SKM-1 treated with dmso at 0.1 percent for 144 hours (cell line): Measurements from ENCODE around the gene NSD1.
A peak's percentile ranks its signal among the peaks of the same experiment; 100 is the strongest.
"Not testable (repeated sequence)": the region's sequence is repeated elsewhere in the genome, so short reads cannot be mapped to it uniquely, and the experiment has no call there.

Experiments
- DNase-seq: peaks from one replicate; lab custom pipeline; 2025; ENCODE audit not compliant: unreplicated experiment; lab: John Stamatoyannopoulos, UW

The NSD1 gene

DNA sequence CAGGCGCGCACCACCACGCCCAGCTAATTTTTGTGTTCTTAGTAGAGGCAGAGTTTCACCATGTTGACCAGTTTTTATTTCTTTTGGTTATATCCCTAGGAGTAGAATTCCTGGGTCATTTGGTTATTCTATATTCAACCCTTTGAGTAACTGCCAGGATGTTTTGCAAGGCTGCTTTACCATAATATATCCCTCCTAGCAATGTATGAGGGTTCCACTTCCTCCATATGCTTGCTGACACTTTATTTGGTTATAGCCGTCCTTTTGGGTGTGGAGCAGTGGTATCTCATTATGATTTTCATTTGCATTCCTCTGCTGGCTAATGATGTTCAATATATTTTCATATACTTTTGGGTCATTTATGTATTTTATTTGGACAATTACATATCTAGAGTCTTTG, 88.7 kb downstream of the NSD1 start:
- DNase-seq = peak; percentile 67

DNA sequence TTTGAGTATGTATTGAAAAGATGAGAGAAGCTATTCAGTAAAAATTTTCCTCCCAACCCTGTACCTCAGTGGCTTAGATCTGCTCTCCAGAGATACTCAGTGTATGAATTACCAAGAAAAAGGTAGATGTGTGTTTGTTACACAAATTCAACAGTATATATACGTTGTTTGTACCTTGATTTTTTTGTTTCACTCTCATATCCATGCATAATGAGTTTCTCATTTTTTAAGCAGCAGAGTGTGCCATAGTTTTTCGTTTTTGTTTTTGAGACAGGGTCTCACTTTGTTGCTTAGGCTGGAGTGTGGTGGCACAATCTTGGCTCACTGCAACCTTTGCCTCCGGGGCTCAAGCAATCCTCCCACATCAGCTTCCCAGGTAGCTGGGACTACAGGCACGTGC, 92.2 kb downstream of the NSD1 start:
- DNase-seq = no peak

DNA sequence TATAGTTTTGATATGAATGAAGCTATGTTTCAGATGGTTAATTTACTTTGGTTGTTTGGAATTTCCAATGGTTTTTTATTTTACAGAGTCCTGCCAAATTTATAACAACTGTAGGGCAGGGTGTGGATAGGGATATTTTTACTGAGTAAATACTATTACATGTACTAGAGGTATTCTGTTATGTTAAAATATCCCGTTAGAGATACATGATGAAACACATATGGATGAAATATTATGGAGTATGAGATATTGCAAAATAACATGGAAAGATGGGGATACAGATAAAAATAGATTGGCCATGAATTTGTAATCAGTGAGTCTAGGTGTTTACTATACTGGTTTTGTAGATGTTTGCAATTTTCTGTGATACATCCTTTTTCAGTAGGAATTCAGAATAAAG, 93.3 kb downstream of the NSD1 start:
- no peak for DNase-seq

DNA sequence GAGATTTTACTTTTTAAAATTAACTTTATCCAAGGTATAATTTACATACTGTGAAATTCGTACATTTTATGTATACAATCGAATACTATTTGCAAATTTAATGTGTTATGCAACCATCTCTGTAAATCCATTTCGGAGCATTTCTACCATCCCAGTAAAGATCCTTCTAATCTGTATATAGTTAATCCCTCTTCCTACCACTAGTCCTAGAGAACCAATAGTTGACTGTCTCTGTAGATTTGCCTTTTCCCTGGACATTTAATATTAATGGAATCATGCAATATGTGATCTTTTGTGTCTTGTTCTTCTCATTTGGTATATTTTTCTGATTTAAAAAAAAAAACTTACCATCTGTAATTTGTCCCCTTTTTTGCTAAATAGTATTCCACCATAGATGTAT, 95.2 kb downstream of the NSD1 start:
- DNase-seq = no peak

DNA sequence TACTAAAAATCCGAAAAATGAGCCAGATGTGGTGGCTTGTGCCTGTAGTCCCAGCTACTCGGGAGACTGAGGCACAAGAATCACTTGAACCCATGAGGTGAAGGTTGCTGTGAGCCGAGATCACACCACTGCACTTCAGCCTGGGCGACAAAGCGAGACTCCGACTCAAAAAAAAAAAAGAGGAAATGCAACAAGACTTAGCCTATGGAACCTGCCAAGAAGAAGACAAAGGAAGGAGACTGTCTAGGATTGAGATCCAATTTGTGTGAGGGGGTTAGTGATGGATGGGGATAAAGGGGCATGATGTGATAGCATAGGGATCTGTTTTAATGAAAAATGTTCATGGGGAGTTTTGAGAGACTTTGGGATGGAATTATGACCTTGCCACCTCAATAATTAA, 97.1 kb downstream of the NSD1 start:
- no peak for DNase-seq

DNA sequence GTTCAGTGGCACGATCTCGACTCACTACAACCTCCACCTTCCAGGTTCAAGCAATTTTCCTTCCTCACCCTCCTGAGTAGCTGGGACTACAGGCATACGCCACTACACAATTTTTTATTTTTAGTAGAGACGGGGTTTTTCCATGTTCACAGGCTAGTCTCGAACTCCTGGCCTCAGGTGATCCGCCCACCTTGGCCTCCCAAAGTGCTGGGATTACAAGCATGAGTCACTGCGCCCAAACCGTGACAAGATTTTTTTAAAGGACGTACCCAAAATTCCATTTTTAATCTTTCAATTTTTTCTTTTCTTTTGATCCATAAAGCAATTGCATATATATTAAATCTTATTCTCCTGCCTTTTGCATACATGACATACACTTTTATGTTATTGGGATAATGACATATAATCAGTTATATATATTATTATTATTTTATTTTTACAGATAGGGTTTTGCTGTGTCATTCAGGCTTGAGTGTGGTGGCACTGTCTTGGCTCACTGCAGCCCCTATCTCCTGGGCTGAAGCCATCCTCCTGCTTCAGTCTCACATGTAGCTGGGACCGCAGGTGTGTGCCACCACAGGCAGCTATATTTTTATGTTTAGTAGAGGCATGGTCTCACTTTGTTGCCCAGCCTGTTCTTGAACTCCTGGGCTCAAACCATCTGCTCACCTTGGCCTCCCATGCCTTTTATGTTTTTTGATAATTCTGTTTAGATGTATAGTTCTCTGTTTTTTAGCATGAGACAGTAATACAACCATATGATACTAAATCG, 98.1 kb downstream of the NSD1 start:
- no peak for DNase-seq

DNA sequence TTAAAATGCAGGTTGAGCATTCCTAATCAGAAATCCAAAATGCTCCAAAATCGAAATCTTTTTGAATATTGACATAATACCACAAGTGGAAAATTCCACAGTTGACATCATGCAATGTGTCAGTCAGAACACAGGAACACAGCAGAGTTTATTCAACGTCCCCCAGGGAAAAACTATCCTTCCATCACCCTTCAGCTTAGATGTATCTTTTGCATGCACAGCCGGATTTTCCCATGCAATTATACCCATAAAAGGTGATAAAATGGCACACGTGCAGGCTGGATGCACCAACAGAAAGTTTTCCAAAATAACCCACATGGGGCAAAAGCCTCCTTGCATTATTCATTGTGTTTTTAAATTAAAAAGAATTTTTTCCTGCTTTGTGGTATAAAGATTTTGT, 98.8 kb downstream of the NSD1 start:
- DNase-seq = no peak

DNA sequence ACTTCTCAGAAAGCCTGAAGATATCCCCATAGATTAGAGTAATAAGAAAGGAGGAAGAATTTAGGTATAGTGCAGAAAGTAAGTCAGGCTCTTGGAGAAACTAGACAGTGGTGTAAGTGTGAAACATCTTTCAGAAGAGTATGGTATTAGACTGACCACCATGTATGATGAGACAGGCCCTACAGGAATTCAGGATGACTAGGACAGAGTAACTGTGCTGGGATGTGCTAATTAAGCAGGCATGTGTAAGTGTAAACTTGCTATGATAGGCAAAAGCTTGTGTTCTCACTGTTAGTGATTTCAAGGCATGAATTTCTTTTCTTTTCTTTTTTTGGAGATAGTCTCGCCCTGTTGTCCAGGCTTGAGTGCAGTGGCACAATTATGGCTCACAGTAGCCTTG, 99.2 kb downstream of the NSD1 start:
- no peak for DNase-seq

DNA sequence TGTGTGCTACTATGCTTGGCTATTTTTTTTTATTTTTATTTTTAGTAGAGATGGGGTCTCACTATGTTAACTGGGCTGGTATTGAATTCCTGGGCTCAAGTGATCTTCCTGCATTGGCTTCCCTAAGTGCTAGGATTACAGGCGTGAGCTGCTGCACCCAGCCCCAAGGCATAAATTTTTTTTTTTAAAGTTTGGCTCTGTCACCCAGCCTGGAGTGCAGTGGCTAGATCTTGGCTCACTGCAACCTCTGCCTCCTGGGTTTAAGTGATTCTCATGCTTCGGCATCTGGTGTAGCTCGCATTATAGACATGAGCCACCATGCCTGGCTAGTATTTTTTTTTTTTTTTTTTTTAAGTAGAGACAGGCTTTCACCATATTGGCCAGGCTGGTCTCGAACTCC, 99.6 kb downstream of the NSD1 start:
- no peak for DNase-seq

DNA sequence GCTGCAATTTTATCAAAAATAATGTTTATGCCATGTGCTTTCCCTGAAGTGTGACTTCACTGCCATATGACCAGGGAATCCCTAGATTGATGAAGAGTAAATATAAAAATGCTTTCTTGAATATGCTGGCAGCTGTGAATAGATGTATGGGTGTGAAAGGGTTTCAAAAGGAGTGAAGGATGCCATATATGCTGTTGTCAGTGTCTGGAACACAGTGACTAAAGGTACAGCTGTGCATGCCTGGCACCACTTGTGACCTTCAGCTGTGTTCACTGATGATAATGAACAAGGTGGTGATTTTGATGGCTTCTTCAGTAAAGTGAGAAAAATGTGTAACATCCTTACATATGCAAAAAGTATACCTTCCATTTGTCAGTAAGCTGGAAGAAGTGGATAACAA, 100.2 kb downstream of the NSD1 start:
- no peak for DNase-seq

DNA sequence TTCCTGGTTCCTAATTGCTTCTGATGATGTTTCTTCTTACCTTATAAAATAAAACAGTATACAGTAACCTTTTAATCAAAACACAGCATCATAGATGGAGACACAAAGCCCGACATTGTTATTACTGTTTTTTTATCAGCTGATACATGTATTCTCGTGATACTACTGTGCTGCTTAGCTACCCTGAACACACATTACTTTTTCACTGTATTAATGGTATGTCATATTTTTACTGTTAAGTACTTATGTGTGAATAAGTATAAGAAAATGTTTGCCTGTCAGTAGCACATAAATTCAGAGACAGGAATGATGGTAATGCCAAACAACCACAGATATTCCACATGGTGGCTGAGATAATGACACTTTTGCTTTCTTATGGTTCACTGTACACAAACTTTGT, 101.3 kb downstream of the NSD1 start:
- DNase-seq = no peak

DNA sequence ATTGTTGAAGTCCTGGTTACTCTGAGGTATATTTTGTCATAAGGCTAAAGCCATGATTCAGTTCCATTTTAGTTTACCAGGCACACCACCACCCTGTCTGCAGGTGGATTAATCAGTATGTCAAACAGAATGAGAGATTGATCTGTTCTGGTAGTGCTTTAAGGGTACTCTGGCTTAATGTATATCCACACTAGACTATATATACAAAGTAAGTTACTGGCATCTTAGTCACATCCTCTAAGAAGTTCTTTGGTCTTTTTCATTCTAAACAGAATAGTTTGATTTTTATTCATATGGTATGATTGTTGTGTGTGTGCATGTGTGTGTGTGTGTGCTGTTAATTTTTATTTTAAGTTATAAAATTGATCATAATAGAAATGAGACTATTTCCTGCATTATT, 108.2 kb downstream of the NSD1 start:
- no peak for DNase-seq

DNA sequence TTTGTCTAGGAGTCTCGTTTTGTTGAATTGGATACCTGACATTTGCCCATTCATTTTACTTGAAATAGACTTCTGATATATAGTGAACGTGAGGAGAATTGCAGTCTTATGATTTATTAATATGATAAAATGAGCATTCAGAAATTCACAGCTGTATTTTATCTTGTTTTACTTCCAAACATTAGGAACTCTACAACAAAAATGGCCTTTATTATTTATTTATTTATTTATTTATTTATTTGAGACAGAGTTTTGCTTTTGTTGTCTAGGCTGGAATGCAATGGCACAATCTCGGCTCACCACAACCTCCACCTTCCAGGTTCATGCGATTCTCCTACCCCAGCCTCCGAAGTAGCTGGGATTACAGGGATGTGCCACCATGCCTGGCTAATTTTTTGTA, 108.7 kb downstream of the NSD1 start:
- no peak for DNase-seq

DNA sequence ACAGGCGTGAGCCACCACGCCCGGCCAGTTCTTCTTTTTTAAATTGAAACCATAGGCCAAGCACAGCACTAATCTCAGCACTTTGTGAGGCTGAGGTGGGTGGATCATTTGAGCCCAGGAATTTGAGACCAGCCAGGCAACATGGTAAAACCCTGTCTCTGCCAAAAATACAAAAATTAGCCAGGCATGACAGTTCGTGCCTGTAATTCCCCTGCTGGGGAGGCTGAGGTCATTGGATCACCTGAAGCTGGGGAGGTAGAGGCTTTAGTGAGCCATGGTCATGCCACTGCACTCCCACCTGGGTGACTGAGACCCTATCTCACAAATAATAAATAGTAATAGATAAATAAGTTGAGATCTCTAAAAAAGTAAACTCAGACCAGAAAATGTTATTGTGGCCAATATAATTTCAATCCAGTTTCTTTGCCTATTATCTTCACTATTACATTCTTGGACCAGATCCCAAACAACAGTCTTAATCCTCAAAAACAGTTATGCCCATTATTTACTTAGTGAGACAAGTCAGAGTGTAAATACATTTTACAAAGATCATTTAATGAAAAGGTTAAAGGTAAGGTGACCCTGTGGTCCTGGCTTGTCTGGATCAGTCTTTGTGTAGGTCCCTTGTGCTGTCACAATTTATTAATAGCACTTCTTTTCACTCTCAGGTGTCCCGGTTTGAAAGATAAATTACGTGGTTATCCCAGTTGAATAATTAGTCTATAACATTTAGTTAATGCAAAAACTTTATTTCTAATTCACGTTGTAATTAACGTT, 116.4 kb downstream of the NSD1 start:
- no peak for DNase-seq

DNA sequence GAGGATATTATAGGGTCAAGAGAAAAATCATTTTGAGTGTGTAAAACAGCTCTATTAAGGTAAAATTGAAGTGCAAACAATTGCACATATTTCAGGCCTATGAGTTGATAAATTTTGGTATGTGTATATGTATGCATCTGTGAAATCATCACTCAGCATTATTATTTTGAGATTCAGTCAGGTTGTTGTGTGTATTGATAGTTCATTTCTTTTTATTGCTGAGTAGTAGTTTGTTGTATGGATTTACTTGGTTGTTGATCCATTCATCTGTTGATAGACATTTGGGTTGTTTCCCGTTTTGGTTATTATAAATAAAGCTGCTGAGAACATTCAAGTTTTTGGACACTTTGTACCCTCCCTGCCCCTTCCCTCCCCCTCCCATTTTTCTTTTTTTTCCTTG, 119.7 kb downstream of the NSD1 start:
- no peak for DNase-seq

DNA sequence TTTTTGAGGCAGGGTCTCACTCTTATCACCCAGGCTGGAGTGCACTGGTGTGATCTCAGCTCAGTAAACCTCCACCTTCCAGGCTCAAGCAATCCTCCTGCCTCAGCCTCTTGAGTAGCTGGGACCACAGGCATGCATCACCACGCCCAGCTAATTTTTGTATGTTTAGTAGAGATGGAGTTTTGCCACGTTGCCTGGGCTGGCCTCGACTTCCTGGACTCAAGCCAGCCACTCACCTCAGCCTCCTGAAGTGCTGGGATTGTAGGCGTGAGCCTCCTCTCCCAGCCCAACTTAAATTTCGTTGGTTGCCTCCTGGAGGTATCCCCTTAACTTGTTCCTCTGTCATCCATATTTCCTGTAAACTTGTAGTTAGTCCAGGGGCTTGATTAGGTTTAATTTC, 122.7 kb downstream of the NSD1 start:
- DNase-seq = no peak

DNA sequence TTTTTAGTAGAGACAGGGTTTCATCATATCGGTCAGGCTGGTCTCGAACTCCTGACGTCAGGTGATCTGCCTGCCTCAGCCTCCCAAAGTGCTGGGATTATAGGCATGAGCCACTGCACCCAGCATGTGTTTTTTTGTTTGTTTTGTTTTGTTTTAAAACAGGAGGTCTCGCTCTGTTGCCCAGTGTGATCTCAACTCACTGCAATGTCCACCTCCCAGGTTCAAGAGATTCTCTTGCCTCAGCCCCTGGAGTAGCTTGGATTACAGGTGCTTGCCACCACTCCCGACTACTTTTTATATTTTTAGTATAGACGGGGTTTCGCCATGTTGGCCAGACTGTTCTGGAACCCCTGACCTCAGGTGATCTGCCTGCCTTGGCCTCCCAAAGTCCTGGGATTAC, 125.1 kb downstream of the NSD1 start:
- DNase-seq = not testable (repeated sequence)

DNA sequence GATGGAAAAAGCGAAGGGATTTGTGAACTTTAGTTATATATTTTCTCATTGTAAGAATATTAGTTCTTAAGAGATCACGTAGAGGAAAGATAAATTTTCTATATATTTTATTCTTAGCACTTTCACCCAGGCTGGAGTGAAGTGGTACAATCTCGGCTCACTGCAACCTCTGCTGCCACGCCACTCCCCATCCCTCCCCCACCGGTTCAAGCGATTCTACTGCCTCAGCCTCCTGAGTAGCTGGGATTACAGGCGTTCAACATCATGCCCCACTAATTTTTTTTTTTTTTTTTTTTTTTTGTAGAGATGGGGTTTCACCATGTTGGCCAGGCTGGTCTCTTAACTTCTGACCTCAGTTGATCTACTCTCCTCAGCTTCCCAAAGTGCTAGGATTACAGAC, 127.4 kb downstream of the NSD1 start:
- DNase-seq = no peak

DNA sequence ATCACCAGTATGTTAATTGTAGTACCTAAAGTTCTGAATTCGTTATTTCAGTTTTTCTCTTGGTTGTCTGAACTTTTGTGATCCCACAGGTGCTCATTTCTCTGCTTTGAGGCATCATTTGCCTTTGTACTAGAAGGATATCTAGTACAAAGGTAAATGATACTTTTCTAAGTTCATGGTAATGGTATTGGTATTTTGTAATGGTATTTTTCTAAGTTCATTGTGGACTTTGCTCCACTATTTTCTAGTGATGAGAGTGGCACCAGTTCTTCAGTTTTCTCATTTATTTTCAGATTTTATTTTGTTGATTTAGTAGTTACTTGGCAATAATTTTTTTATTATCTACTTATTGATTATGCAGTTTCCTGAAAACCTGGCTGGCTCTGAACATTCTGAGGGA, 127.9 kb downstream of the NSD1 start:
- DNase-seq = no peak

DNA sequence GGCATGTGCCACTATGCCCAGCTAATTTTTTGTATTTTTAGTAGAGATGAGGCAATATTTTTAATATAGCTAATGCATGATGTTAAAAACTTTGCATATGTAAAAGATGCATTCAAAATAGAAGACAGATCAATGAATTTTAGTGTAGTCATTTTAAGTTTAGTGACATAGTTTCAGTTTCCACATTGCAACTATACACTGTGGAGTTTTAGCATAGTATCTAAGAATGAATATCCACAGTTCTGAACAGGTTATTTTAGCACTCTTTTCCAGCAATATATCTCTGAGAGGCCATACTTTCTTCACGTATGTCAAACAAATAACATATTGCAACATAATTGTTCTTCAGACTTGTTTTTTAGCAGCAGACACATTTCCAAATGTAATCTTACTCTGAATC, 130.6 kb downstream of the NSD1 start:
- DNase-seq = no peak

DNA sequence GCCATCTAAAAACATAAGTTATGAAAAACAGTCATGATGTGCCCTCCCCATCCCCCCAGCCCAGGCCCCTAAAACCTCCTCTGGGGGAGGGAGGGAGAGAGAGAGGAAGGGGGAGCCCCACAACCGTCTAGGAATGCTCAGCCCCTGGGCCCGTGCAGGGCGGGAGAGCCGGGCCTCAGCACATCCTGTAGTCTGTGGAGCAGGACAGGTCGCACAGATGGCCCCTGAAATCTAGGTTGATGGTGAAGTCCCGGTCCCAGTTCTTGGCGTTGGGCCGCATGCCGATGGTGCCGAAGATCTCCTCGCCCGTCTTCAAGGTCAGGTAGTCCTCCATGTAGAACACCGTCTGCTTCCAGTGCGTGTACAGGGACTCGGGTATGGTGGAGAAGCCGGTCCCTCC, 131.8 kb downstream of the NSD1 start:
- DNase-seq = no peak

DNA sequence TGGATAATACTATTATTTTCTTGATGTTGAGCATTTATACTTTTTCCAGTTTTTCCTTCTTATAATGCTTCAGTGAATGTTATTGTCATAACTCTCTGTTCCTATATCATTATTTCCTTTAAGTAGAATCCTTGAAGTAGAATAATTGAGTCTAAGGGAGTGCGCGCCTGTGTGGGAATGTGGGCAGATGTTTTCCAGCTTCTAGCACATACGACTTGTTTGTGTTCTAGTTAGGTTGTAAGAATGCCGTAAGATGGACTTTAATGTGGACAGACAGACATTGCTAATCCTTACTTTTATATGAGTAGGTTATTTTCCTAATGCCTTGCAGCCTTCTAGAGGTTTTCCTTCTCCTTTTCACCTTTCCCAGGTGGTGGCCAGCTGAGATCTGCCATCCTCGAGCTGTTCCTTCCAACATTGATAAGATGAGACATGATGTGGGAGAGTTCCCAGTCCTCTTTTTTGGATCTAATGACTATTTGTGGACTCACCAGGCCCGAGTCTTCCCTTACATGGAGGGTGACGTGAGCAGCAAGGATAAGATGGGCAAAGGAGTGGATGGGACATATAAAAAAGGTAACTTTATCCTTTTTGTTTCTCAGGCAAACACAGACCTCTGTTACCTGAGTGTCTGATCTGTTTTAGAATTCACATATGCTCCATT, 135.8 kb downstream of the NSD1 start:
- DNase-seq = no peak
